Mesothelial cell of epicardium (in vitro differentiated cells): ENCODE results near the gene TMEM43. TPM values are rescaled to one million over a fixed set of nuclear protein-coding genes. Genes with fewer than 3 reads are reported as not detected.

ENCODE experiments used
- DNase-seq, 2 experiments: peaks; one replicate each; pipeline ENCODE4 v3.0.0; 2021; ENCODE audit warnings: low spot score in 2 of 2; ENCODE audit not compliant: unreplicated experiment in 2 of 2
- H3K27ac Mint-ChIP-seq: 2 replicates; pipeline ENCODE4 v1.8.0; 2021; ENCODE audit warnings: mixed read lengths
- H3K27me3 Mint-ChIP-seq: 2 replicates; pipeline ENCODE4 v1.8.0; 2021; ENCODE audit warnings: low read depth, mixed read lengths
- H3K36me3 Mint-ChIP-seq: 2 replicates; pipeline ENCODE4 v1.8.0; 2021; ENCODE audit warnings: mixed read lengths
- H3K4me1 Mint-ChIP-seq: 2 replicates; pipeline ENCODE4 v1.8.0; 2021; ENCODE audit warnings: mixed read lengths
- H3K4me3 Mint-ChIP-seq: 2 replicates; pipeline ENCODE4 v1.8.0; 2021; ENCODE audit warnings: mild to moderate bottlenecking, moderate library complexity, mixed read lengths
- H3K9me3 Mint-ChIP-seq: 2 replicates; pipeline ENCODE4 v1.8.0; 2021; ENCODE audit warnings: mixed read lengths
- total RNA-seq: library from RNA; stranded (reverse); gene quantifications from 3 replicates; pipeline ENCODE4 v1.2.1, GENCODE V29; 2021
- TF ChIP-seq, protein P1 (sequence below): fragments of 200-600 bp; sonication (generic); IDR thresholded peaks from one replicate; pipeline ENCODE4 v1.5.0; 2021; ENCODE audit warnings: antibody characterized with exemption; ENCODE audit not compliant: unreplicated experiment

TMEM43 gene
- total RNA-seq, 1 donor from 2014 or later = 50.0 TPM

DNA sequence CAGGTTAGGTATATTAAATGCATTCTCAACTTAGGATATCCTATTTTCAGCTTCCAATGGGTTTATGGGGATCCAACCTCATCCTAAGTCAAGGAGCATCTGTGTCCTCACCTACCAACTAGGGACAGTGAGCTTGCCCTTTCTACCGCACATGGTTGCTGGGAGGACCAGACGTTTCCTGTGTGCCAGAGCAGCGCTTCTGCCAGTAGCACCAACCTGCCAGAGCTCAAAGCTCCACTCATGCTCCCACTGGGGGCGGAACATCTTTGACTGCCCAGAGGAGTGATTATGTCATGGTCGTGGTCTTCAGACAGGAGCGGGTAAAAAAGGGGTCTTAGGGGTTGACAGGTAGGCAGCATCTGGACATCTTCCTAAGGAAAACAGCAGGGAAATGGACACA is 28.8 kb downstream of the TMEM43 start:
- Mint-ChIP-seq H3K9me3 (no peaks in the 10 kb centered on the region), H3K36me3 (peaks cover 40% of the 10 kb centered on the region), H3K27ac (no peak overlapping the region), H3K4me1 (no peaks in the 10 kb centered on the region), H3K4me3 (no peak overlapping the region), H3K27me3 (no peaks in the 10 kb centered on the region)
- DNase-seq = no peak
- TF ChIP-seq, protein P1, sequence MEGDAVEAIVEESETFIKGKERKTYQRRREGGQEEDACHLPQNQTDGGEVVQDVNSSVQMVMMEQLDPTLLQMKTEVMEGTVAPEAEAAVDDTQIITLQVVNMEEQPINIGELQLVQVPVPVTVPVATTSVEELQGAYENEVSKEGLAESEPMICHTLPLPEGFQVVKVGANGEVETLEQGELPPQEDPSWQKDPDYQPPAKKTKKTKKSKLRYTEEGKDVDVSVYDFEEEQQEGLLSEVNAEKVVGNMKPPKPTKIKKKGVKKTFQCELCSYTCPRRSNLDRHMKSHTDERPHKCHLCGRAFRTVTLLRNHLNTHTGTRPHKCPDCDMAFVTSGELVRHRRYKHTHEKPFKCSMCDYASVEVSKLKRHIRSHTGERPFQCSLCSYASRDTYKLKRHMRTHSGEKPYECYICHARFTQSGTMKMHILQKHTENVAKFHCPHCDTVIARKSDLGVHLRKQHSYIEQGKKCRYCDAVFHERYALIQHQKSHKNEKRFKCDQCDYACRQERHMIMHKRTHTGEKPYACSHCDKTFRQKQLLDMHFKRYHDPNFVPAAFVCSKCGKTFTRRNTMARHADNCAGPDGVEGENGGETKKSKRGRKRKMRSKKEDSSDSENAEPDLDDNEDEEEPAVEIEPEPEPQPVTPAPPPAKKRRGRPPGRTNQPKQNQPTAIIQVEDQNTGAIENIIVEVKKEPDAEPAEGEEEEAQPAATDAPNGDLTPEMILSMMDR = no peak

DNA sequence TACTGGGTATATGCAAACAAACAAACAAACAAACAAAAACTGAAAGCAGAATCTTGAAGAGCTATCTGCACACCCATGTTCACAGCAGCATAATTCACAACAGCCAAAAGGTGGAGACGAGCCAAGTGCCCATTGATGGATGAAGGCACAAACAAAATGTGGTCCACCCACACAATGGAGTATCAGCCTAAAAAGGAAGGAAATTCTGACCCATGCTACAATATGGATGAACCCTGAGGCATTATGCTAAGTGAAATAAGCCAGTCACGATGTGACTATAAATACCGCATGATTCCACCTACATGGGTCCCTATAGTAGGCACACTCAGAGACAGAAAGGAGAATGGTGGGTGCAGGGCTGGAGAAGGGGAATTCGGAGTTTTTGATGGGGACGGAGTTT is 29.4 kb downstream of the TMEM43 start:
- no peak overlapping the region for H3K27ac Mint-ChIP-seq

GRCh38 chr3:14154895-14155440 is 30.1 kb downstream of the TMEM43 start:
- DNase-seq = no peak
- Mint-ChIP-seq H3K36me3 (peaks cover 50% of the 10 kb centered on the region), H3K9me3 (no peaks in the 10 kb centered on the region), H3K27me3 (no peaks in the 10 kb centered on the region), H3K4me3 (no peak overlapping the region), H3K4me1 (no peaks in the 10 kb centered on the region), H3K27ac (no peak overlapping the region)
- TF ChIP-seq, protein P1 = no peak

More for the DNA sequence above, 29.4 kb downstream of the TMEM43 start:
- Mint-ChIP-seq H3K9me3 (no peaks in the 10 kb centered on the region), H3K4me1 (no peaks in the 10 kb centered on the region), H3K27me3 (no peaks in the 10 kb centered on the region), H3K36me3 (peaks cover 46% of the 10 kb centered on the region), H3K4me3 (no peak overlapping the region)
- no peak for DNase-seq
- TF ChIP-seq, protein P1 = no peak

GRCh38 chr3:14156201-14156600 is 31.3 kb downstream of the TMEM43 start:
- peaks cover 5% of the 10 kb centered on the region for H3K9me3 Mint-ChIP-seq
- H3K36me3 Mint-ChIP-seq = peaks cover 56% of the 10 kb centered on the region
- no peak overlapping the region for H3K27ac Mint-ChIP-seq
- H3K4me3 Mint-ChIP-seq = no peak overlapping the region
- H3K4me1 Mint-ChIP-seq = no peaks in the 10 kb centered on the region
- no peak for DNase-seq
- H3K27me3 Mint-ChIP-seq = no peaks in the 10 kb centered on the region
- TF ChIP-seq, protein P1 = no peak

DNA sequence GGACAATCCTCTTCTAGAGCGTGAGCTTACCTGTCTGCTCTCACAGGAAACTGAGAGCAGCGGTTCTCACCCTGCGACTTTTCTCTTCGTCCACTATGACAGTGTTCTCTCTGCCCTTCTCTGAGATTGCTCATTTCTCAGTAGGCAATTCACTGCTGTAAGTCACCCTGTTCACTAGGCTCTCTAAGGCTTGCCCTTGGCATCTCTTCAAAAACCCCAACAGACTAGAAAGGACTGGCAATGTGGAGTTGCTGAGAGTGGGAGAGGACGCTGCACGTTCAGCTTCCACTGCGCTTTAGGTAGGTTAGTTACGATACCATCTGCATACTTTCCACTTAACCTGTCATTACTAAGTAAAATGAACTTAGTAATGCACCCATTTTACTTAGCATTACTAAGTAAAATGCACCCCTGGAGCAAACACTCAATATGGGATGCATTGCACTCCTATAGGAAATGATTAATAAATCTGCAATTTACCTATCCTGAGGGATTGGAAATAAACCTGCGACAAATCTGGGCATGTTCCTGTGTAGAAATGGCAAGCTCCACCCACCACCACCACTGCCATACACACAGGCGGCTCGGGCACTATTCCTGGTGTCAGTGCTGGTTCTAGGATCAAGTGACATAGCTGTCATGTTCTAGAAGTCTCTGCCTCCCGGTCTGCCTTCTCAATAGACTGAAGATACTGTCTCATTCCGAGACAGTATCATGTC is 32.1 kb downstream of the TMEM43 start:
- TF ChIP-seq, protein P1 = no peak
- Mint-ChIP-seq H3K4me1 (no peaks in the 10 kb centered on the region), H3K36me3 (peaks cover 64% of the 10 kb centered on the region), H3K4me3 (no peak overlapping the region), H3K27ac (no peak overlapping the region), H3K27me3 (no peaks in the 10 kb centered on the region), H3K9me3 (peaks cover 11% of the 10 kb centered on the region)
- DNase-seq = no peak
